HG03135 (cell line): ENCODE data around the gene ABCD3.
"Not testable (repeated sequence)": the region's sequence is repeated elsewhere in the genome, so short reads cannot be mapped to it uniquely, and the experiment has no call there.

Experiments used
- ATAC-seq: cut with Tn5 transposase; IDR thresholded peaks from one replicate; pipeline ENCODE4 v1.9.1; 2021; ENCODE audit warnings: mild to moderate bottlenecking, moderate library complexity; ENCODE audit not compliant: unreplicated experiment

Gene ABCD3

GRCh38 chr1:94544706-94545490 is 126.7 kb downstream of the ABCD3 start:
- no peak for ATAC-seq

- ATAC-seq = no peak
Observed at GRCh38 chr1:94549706-94550105, 131.5 kb downstream of the ABCD3 start.

GRCh38 chr1:94550396-94550795 is 132.2 kb downstream of the ABCD3 start:
- no peak for ATAC-seq

- no peak for ATAC-seq
Observed at GRCh38 chr1:94550800-94551241, 132.6 kb downstream of the ABCD3 start.

GRCh38 chr1:94551449-94551848 is 133.3 kb downstream of the ABCD3 start:
- no peak for ATAC-seq

- no peak for ATAC-seq
Observed at GRCh38 chr1:94552071-94552586, 133.9 kb downstream of the ABCD3 start.

GRCh38 chr1:94553323-94553730 is 135.1 kb downstream of the ABCD3 start:
- no peak for ATAC-seq

- no peak for ATAC-seq
Observed at GRCh38 chr1:94553931-94554330, 135.7 kb downstream of the ABCD3 start.

GRCh38 chr1:94554580-94554979 is 136.4 kb downstream of the ABCD3 start:
- no peak for ATAC-seq

- no peak for ATAC-seq
Observed at GRCh38 chr1:94555091-94555490, 136.9 kb downstream of the ABCD3 start.

- no peak for ATAC-seq
Observed at GRCh38 chr1:94559921-94560320, 141.7 kb downstream of the ABCD3 start.

- no peak for ATAC-seq
Observed at GRCh38 chr1:94560333-94560732, 142.1 kb downstream of the ABCD3 start.

- no peak for ATAC-seq
Observed at GRCh38 chr1:94562519-94563260, 144.5 kb downstream of the ABCD3 start.

- ATAC-seq = no peak
Observed at GRCh38 chr1:94565901-94566300, 147.7 kb downstream of the ABCD3 start.

- ATAC-seq = not testable (repeated sequence)
Observed at GRCh38 chr1:94566436-94566835, 148.2 kb downstream of the ABCD3 start.

- ATAC-seq = not testable (repeated sequence)
Observed at GRCh38 chr1:94567975-94568607, 149.9 kb downstream of the ABCD3 start.
